ENCODE data around the gene TMCC1.

GRCh38 chr3:129793319-129793718 is 100.2 kb downstream of the TMCC1 start:
- TF ChIP-seq CTCF (IDR thresholded peaks at IDR 0.05): no peak
- TF ChIP-seq POLR2A (IDR thresholded peaks at IDR 0.05): no peak
